K562 (cell line): Measurements from ENCODE around the gene ADAM30. TPM values are rescaled to one million over a fixed set of nuclear protein-coding genes. Genes with fewer than 3 reads are reported as not detected.

Experiments
- ATAC-seq: fragments of 200-7000 bp; cut with Tn5 transposase; 3 replicates; pipeline ENCODE4 v1.9.1; 2020; ENCODE audit warnings: moderate library complexity
- BruUV-seq: library from RNA; stranded (reverse); fragments of 400-500 nt; replicated peaks from 2 replicates; lab custom pipeline; 2021; lab: Mats Ljungman, UMichigan
- CTCF ChIA-PET: fragments of 300-600 bp; formaldehyde crosslinking; extraction: SDS; loops from one replicate; lab custom pipeline; 2021; ENCODE audit warnings: low intra/inter-chr PET ratio; lab: Yijun Ruan, JAX
- POLR2A ChIA-PET: fragments of 300-600, 350-650 bp; sonication (Branson Sonifier 250); formaldehyde crosslinking; extraction: SDS; loops from one replicate; lab custom pipeline; 2021; ENCODE audit warnings: antibody characterized with exemption, inconsistent platforms; lab: Yijun Ruan, JAX
- DNase-seq, 4 experiments: peaks; one replicate each; pipeline versions ENCODE4 v3.0.0 to v3.0.0-alpha.2; 2011 to 2018; ENCODE audit warnings: low spot score in 3 of 4, mixed read lengths in 3 of 4; ENCODE audit errors: extremely low read depth in 1 of 4
- FAIRE-seq: peaks from 2 replicates; lab custom pipeline; 2011; peaks lifted over from hg19 to GRCh38; lab: Jason Lieb, UNC
- H2AFZ ChIP-seq: 2 replicates; pipeline ENCODE4 v1.6.0; 2011; ENCODE audit warnings: low read depth, low read length, control low read depth, inconsistent platforms
- H3K27ac ChIP-seq: fragments of 200-600 bp; 3 replicates; pipeline ENCODE4 v1.8.0; 2011; ENCODE audit warnings: low read depth, mild to moderate bottlenecking, control low read depth, inconsistent platforms, low read length, moderate library complexity, mixed read lengths; ENCODE audit errors: extremely low read depth
- H3K27me3 ChIP-seq, 2 experiments: fragments of 300-600 bp in 1 of 2; 2 replicates in 1 of 2; 3 replicates in 1 of 2; pipeline versions ENCODE4 v1.6.0 to v1.8.0; 2011; ENCODE audit warnings: inconsistent platforms in 2 of 2, low read length in 2 of 2, mild to moderate bottlenecking in 1 of 2, mixed read lengths in 1 of 2, moderate library complexity in 1 of 2; ENCODE audit not compliant: control insufficient read depth in 2 of 2, insufficient read depth in 2 of 2
- H3K36me3 ChIP-seq: fragments of 300-600 bp; 3 replicates; pipeline ENCODE4 v1.8.0; 2011; ENCODE audit warnings: mild to moderate bottlenecking, low read length, inconsistent platforms; ENCODE audit not compliant: control insufficient read depth, insufficient read depth
- H3K4me1 ChIP-seq, 2 experiments: fragments of 200-600 bp in 1 of 2; replicated peaks in 1 of 2; 2 replicates in 1 of 2; 3 replicates in 1 of 2; pipeline versions ENCODE4 v1.5.1 to v1.8.0; 2011; ENCODE audit warnings: inconsistent platforms in 2 of 2, low read length in 2 of 2, mild to moderate bottlenecking in 1 of 2, mixed read lengths in 1 of 2, moderate library complexity in 1 of 2; ENCODE audit not compliant: control insufficient read depth in 2 of 2, insufficient read depth in 2 of 2
- H3K4me2 ChIP-seq: 2 replicates; pipeline ENCODE4 v1.6.1; 2011; ENCODE audit warnings: low read length, control low read depth, inconsistent platforms, mixed read lengths; ENCODE audit not compliant: insufficient read depth
- H3K4me3 ChIP-seq: fragments of 200-600 bp; sonication (generic), shearing (Covaris generic); 2 replicates; pipeline ENCODE4 v1.5.1; 2016; ENCODE audit warnings: control low read depth, inconsistent platforms
- H3K79me2 ChIP-seq: fragments of 200-600 bp; 3 replicates; pipeline ENCODE4 v1.8.0; 2011; ENCODE audit warnings: low read length, inconsistent platforms; ENCODE audit not compliant: control insufficient read depth, insufficient read depth
- H3K9ac ChIP-seq, 2 experiments: 2 replicates each; pipeline versions ENCODE4 v1.6.0 to v1.6.1; 2011; ENCODE audit warnings: low read depth in 2 of 2, low read length in 2 of 2, control low read depth in 1 of 2, inconsistent platforms in 1 of 2, mild to moderate bottlenecking in 1 of 2, mixed read lengths in 1 of 2; ENCODE audit not compliant: insufficient read depth in 1 of 2
- H3K9me1 ChIP-seq: one replicate; pipeline ENCODE4 v1.6.0; 2011; ENCODE audit warnings: inconsistent platforms, mild to moderate bottlenecking, low read length, moderate library complexity; ENCODE audit not compliant: control insufficient read depth, insufficient read depth
- H3K9me3 ChIP-seq: replicated peaks from 2 replicates; pipeline ENCODE4 v1.5.1; 2011; ENCODE audit warnings: low read depth, low read length, inconsistent platforms; ENCODE audit not compliant: control insufficient read depth, insufficient read depth
- H4K20me1 ChIP-seq: replicated peaks from 2 replicates; pipeline ENCODE4 v1.6.1; 2011; ENCODE audit warnings: low read length, inconsistent platforms, mixed read lengths; ENCODE audit not compliant: control insufficient read depth, insufficient read depth
- EGR1 ChIP-seq: fragments of 450-650 bp; conservative IDR thresholded peaks from 2 replicates; pipeline ENCODE4 v1.6.1; 2017; ENCODE audit warnings: mild to moderate bottlenecking
- NCOA4 ChIP-seq: fragments of 450-650 bp; IDR thresholded peaks from 2 replicates; pipeline ENCODE4 v1.6.1; 2018; ENCODE audit warnings: mild to moderate bottlenecking; ENCODE audit not compliant: partially characterized antibody
- NR2F6 ChIP-seq: fragments of 450-650 bp; formaldehyde crosslinking; IDR thresholded peaks from 2 replicates; pipeline ENCODE4 v1.4.0; 2020; ENCODE audit warnings: mild to moderate bottlenecking
- PYGO2 ChIP-seq: fragments of 450-650 bp; IDR thresholded peaks from 2 replicates; pipeline ENCODE4 v1.6.1; 2016; ENCODE audit warnings: mild to moderate bottlenecking, missing genetic modification characterization, moderate library complexity, missing compliant biosample characterization
- RB1 ChIP-seq: fragments of 450-650 bp; IDR thresholded peaks from 2 replicates; pipeline ENCODE4 v1.6.1; 2017; ENCODE audit warnings: low read depth, mild to moderate bottlenecking
- STAG1 ChIP-seq: sonication (generic); formaldehyde crosslinking; IDR thresholded peaks from 2 replicates; pipeline ENCODE4 v1.5.0; 2020; ENCODE audit warnings: missing genetic modification reagents, borderline replicate concordance
- STAT5A ChIP-seq: IDR thresholded peaks from 2 replicates; pipeline ENCODE4 v1.6.1; 2012; ENCODE audit warnings: low read length, inconsistent platforms, borderline replicate concordance
- ZNF24 ChIP-seq: fragments of 450-650 bp; IDR thresholded peaks from 2 replicates; pipeline ENCODE4 v1.6.1; 2016
- ZNF785 ChIP-seq: fragments of 250-450 bp; sonication (Bioruptor Pico); IDR thresholded peaks from 2 replicates; pipeline ENCODE4 v1.4.0; 2020; ENCODE audit warnings: mild to moderate bottlenecking
- WGBS: fragments of 100-300 bp; shearing (Covaris generic); methylation state at CpG from one replicate; pipeline ENCODE4 v1.1.6; 2016; ENCODE audit warnings: low coverage, mixed read lengths; ENCODE audit not compliant: insufficient coverage; ENCODE audit errors: missing lambda C conversion rate; 5-methylcytosine and 5-hydroxymethylcytosine counted together
- in situ Hi-C: fragments of 300-500 bp; cut with MboI; formaldehyde crosslinking; loops from 4 replicates; pipeline ENCODE4 v1.15.0; 2018; ENCODE audit warnings: inconsistent platforms, mixed read lengths
- intact Hi-C: fragments of 100-400 bp; cut with micrococcal nuclease; formaldehyde crosslinking; loops from 2 replicates; pipeline ENCODE4 v1.14.2; 2022
- polyA plus RNA-seq, 8 experiments: library from polyadenylated mRNA; depleted of rRNA in 4 of 8; stranded (reverse) in 5 of 8; unstranded in 3 of 8; fragments of >200 nt; fragmentation: Nextera tagmentation in 2 of 8; fragmentation: Illumina TruSeq in 1 of 8; extraction: Ambion mirVana in 2 of 8; extraction: Trizol in 1 of 8; gene quantifications; 2 replicates each; pipeline versions ENCODE4 v1.2.1 to v1.2.3, GENCODE V29; 2011 to 2014; ENCODE audit warnings: inconsistent platforms in 1 of 8, missing spikeins in 1 of 8
- total RNA-seq, 7 experiments: library from RNA; depleted of rRNA in 6 of 7; stranded (reverse); fragments of >200 nt in 6 of 7; fragmentation: Illumina TruSeq in 2 of 7; extraction: Trizol in 2 of 7; gene quantifications; 2 replicates each; pipeline versions ENCODE4 v1.2.1 to v1.2.3, GENCODE V29; 2011 to 2021; ENCODE audit warnings: low replicate concordance in 1 of 7
- TF ChIP-seq, protein P1 (sequence below), 2 experiments: fragments of 450-650 bp; IDR thresholded peaks; 2 replicates each; pipeline ENCODE4 v1.6.1; 2018; ENCODE audit warnings: mild to moderate bottlenecking in 2 of 2, low read depth in 1 of 2; ENCODE audit not compliant: partially characterized antibody in 2 of 2
- TF ChIP-seq, protein P2 (sequence below): fragments of 450-650 bp; formaldehyde crosslinking; IDR thresholded peaks from 2 replicates; pipeline ENCODE4 v1.4.0; 2020; ENCODE audit warnings: mild to moderate bottlenecking
- TF ChIP-seq, protein P3 (sequence below): IDR thresholded peaks from 2 replicates; pipeline ENCODE4 v1.6.1; 2011; ENCODE audit not compliant: insufficient read length; ENCODE audit errors: extremely low read depth
- TF ChIP-seq, protein P4 (sequence below): sonication (generic); formaldehyde crosslinking; IDR thresholded peaks from 2 replicates; pipeline ENCODE4 v1.9.0; 2022; ENCODE audit warnings: mild to moderate bottlenecking, missing genetic modification reagents

Gene ADAM30
- total and polyA plus RNA-seq, 9 of the 15 experiments (the other 6 are each of a cell fraction or from before 2014, with no cell fraction given), result not detected

DNA sequence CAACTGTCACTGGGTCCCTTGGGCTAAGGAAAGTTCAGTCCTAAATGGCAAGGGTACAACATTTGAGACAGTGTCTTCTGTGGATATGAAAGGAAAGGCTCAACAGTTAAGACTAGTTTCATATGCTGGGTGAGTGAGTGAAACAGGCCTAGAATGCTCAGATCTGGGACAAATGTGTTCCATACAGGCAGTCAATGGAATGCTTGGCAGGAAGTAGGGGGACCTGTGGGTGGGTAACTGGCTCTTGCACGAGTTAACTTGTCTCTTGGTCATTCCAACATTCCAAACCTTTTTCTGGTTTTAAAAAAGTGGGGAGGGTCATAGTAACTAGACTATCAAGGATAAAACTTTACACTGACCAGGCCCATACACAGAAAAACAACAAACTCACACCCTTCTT is 17.8 kb upstream of the ADAM30 start (continued):
- TF ChIP-seq, protein P1, sequence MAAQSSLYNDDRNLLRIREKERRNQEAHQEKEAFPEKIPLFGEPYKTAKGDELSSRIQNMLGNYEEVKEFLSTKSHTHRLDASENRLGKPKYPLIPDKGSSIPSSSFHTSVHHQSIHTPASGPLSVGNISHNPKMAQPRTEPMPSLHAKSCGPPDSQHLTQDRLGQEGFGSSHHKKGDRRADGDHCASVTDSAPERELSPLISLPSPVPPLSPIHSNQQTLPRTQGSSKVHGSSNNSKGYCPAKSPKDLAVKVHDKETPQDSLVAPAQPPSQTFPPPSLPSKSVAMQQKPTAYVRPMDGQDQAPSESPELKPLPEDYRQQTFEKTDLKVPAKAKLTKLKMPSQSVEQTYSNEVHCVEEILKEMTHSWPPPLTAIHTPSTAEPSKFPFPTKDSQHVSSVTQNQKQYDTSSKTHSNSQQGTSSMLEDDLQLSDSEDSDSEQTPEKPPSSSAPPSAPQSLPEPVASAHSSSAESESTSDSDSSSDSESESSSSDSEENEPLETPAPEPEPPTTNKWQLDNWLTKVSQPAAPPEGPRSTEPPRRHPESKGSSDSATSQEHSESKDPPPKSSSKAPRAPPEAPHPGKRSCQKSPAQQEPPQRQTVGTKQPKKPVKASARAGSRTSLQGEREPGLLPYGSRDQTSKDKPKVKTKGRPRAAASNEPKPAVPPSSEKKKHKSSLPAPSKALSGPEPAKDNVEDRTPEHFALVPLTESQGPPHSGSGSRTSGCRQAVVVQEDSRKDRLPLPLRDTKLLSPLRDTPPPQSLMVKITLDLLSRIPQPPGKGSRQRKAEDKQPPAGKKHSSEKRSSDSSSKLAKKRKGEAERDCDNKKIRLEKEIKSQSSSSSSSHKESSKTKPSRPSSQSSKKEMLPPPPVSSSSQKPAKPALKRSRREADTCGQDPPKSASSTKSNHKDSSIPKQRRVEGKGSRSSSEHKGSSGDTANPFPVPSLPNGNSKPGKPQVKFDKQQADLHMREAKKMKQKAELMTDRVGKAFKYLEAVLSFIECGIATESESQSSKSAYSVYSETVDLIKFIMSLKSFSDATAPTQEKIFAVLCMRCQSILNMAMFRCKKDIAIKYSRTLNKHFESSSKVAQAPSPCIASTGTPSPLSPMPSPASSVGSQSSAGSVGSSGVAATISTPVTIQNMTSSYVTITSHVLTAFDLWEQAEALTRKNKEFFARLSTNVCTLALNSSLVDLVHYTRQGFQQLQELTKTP (IDR thresholded peaks at IDR 0.05; ENCODE audit: low read depth in 1 of 2, partially characterized antibody in 2 of 2), result no peak
- TF ChIP-seq, protein P2, sequence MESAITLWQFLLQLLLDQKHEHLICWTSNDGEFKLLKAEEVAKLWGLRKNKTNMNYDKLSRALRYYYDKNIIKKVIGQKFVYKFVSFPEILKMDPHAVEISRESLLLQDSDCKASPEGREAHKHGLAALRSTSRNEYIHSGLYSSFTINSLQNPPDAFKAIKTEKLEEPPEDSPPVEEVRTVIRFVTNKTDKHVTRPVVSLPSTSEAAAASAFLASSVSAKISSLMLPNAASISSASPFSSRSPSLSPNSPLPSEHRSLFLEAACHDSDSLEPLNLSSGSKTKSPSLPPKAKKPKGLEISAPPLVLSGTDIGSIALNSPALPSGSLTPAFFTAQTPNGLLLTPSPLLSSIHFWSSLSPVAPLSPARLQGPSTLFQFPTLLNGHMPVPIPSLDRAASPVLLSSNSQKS (CRISPR knock-in tag), result no peak
- TF ChIP-seq ZNF24, result no peak

DNA sequence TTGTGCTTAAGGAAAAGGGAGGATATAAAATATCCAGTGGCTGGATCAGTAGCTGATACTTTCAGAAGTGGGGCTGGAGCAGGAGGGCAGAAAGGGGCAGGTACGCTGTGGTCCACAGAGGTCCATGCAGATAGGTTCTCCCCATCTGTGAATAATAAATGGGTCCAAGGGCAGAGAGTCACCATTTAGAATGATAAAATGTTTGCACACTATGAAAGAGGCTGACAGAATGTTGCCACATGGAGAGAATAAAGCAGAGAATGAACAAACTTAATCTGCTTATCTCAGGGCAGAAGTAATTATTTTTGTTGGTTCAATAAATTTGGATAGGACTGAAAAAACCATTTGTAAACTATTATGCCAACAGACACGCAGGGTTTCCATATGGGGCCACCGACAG is 16.6 kb upstream of the ADAM30 start:
- Histone ChIP-seq H3K9ac (no peak overlapping the region), H3K27me3 (peaks cover 16 to 31% of the 10 kb centered on the region in 2 experiments), H2AFZ (no peak overlapping the region), H3K4me3 (no peak overlapping the region), H3K4me1 (no peaks in the 10 kb centered on the region), H3K27ac (no peak overlapping the region), H3K9me3 (no peaks in the 10 kb centered on the region), H3K36me3 (no peaks in the 10 kb centered on the region), H4K20me1 (no peaks in the 10 kb centered on the region), H3K4me2 (no peak overlapping the region), H3K9me1 (no peaks in the 10 kb centered on the region), H3K79me2 (no peaks in the 10 kb centered on the region)
- FAIRE-seq, result no peak
- TF ChIP-seq NR2F6 (no peak), STAT5A (no peak), NCOA4 (no peak), RB1 (no peak), STAG1 (CRISPR knock-in tag) (no peak), PYGO2 (tag) (no peak), ZNF785 (CRISPR knock-in tag) (no peak), EGR1 (no peak)
- TF ChIP-seq, protein P3, sequence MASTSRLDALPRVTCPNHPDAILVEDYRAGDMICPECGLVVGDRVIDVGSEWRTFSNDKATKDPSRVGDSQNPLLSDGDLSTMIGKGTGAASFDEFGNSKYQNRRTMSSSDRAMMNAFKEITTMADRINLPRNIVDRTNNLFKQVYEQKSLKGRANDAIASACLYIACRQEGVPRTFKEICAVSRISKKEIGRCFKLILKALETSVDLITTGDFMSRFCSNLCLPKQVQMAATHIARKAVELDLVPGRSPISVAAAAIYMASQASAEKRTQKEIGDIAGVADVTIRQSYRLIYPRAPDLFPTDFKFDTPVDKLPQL, result no peak
- TF ChIP-seq, protein P4, sequence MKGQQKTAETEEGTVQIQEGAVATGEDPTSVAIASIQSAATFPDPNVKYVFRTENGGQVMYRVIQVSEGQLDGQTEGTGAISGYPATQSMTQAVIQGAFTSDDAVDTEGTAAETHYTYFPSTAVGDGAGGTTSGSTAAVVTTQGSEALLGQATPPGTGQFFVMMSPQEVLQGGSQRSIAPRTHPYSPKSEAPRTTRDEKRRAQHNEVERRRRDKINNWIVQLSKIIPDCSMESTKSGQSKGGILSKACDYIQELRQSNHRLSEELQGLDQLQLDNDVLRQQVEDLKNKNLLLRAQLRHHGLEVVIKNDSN (CRISPR knock-in tag), result no peak
- WGBS, result 0% methylated on average over 3 of the region's 3 CpGs
- POLR2A ChIA-PET, result no interaction called here
- ATAC-seq, result no peak
- intact Hi-C loops, result no loop called here
- no TSS peak for BruUV-seq
- CTCF ChIA-PET, result no interaction called here
- in situ Hi-C loops, result no loop called here
- no peak for DNase-seq
